NCI-H1694 (cell line): Measurements from ENCODE around the gene CLEC7A.

Source experiments
- DNase-seq: peaks from one replicate; lab custom pipeline; 2025; lab: John Stamatoyannopoulos, UW

The CLEC7A gene

DNA sequence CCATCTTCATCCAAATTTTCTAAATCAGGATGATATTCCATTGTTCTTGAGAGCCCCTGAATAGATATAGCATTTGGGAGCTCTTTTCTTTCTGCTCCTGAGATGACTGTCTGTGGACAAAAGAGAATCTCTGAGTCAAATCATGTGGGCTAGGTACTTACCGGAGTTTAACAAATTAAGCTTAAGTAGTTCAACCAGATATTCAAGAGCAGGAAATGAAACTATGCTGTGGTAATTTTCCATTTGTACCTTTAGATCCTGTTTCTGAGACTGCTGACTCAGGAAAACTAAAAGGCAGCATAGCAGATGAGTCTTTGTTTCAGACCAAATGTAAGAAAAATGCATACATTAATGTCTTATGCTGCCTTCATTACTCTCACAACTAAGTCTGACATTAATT is at the start of gene CLEC7A:
TSS of gene CLEC7A (minus strand) at position 158 of the 400 bp plus-strand sequence. CDS start at position 41, 117 bp downstream.
- no peak for DNase-seq

GRCh38 chr12:10179776-10180181 is 49.8 kb upstream of the CLEC7A start:
- DNase-seq: no peak

- DNase-seq: no peak
These were observed 48.8 kb upstream of the CLEC7A start, which contains the start of gene TMEM52B for GRCh38 chr12:10178821-10179220. TSS of gene TMEM52B (plus strand) at chr12:10179032. CDS start at chr12:10179575, 543 bp downstream.

DNA sequence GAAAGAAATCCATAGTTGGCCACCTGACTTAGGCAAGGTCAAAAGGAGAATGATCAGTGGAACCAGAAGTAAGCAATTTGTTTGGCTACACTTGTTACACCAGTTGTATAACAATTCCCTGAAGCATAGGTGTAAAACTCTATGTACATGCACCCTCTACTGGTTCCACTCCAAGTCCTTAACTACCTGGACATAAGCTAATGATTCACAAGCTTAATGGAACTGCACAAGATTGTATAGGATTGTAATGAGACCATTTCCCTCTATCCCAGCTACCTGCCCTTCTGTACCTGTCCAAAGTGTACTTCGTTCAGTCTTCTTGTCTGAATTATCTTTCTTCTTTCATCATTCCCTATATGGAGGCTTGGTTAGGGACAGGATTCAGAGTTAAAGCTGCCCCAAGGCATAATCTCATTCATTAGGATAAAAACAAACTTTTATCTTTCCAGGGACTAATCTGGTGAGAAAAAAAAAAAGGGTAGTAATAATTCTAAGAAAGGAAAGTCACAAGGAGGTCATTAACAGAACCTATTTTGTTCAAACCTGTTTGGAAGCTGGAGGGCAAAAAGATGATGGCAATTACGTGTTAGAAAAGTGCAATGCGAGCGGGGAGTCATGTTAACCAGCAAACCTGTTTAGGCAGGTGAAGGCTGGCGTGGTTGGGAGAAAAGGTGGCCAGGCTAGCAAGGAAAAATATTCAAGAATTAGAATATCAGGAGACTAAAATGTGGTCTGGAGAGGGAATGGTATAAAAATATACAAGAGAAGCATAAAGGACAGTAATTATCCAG is 46.0 kb upstream of the CLEC7A start:
- DNase-seq: no peak

DNA sequence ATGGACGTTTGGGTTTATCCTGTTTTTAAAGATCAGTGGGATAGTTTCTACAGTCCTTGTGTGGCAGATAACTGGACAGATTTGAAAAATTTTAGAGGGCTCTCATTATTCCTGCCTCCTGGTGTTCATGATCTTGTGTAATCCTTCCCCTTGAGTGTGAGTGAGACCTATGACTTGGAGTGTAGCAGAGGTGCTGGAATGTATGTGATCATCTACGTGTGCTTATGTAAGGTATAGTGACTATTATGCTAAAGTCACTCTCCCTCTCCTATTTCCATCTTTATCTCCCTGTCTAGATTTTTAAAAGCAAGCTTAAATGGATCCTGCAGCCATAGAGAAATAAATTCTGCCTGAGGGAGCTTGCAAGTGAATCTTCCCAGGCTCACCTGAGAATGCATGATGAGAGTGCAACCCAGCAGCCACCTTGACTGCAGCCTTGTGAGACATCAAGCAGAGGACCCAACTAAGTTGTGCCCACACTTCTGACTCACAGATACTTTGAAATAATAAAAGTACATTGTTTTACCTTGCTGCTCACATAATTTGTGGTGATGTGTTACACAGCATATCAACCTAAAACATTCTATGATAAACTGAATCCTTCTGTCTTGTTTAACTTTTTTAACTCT is 45.1 kb upstream of the CLEC7A start:
- DNase-seq: no peak

- no peak for DNase-seq
These were observed 42.2 kb upstream of the CLEC7A start, which contains the start of gene OLR1 for GRCh38 chr12:10171973-10172728. TSS of gene OLR1 (minus strand) at chr12:10172132. CDS start at chr12:10172077, 55 bp downstream.

- DNase-seq: no peak
These were observed 40.2 kb upstream of the CLEC7A start for GRCh38 chr12:10170216-10170615.

GRCh38 chr12:10169104-10169503 is 39.1 kb upstream of the CLEC7A start:
- no peak for DNase-seq

- no peak for DNase-seq
These were observed 37.6 kb upstream of the CLEC7A start for GRCh38 chr12:10167599-10167998.

DNA sequence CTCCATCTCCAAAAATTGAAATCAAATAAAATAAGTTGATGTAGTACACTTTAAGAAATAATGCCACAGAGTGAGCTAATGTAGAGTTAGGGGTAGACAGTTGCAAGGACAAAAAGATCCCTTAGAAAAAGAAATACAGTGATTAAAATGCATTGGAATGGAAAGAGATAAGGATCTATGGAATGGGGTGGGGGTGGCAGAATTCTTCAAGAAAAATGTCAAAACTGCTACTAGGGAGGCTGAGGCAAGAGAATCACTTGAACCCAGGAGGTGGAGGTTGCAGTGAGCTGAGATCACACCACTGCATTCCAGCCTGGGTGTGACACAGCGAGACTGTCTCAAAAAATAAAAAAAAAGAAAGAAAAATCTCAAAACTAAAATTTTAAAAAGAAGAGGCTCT is 35.4 kb upstream of the CLEC7A start:
- no peak for DNase-seq

DNA sequence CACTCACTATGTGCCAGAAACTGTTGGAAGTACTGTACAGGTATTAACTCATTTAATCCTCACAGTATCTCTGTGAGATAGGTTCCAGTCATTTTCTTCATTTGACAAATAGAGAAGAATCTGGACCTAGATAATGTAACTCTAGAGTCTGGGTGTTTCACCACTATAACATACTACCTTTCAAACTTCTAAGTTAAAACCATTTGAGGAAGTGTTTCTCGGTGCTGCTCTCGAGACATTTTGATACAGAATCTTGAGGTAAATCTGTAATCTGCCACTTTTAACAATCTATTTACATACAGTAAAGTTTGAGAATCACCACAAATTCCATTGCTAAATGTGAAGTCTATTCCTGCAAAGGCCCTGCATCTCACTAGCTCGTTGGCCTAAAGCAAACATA is 33.1 kb upstream of the CLEC7A start:
- DNase-seq: no peak

GRCh38 chr12:10160617-10161385 is 30.8 kb upstream of the CLEC7A start:
- no peak for DNase-seq

DNA sequence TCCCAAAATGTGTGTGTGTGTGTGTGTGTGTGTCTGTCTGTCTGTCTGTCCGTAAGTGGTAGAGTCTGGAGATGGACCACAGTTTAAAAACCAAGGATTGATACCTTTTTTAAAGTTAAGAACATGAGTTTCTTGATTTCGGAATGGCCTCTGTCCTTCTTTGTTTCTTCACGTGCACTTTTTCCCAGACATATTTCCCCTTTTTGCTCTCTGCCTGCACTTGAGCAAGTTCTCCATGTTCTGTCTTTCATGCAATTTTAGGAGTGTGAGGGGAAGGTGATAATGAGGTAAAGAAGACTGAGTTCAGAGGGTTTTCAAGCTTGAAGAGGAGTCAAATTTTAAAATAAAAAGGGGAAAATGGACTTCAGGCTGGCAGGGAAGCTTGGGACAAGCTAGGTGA is 29.3 kb upstream of the CLEC7A start:
- DNase-seq: no peak

DNA sequence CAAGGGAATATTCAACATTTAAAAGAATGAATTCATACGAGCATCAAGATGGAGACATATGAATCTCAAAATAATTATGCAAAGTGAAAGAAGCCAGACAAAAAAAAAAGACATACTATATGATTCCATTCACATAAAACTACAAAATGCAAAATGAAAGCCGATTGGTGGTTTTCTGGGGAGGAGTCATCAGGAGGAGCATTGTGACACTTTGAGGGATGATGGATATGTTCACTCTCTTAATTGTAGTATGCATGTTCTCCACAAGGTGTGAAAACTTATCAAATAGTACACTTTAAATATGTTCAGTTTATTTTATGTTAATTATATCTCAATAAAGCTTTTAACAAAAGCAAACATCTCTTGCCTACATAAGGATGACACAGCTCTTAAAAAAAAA is 28.4 kb upstream of the CLEC7A start:
- DNase-seq: no peak

DNA sequence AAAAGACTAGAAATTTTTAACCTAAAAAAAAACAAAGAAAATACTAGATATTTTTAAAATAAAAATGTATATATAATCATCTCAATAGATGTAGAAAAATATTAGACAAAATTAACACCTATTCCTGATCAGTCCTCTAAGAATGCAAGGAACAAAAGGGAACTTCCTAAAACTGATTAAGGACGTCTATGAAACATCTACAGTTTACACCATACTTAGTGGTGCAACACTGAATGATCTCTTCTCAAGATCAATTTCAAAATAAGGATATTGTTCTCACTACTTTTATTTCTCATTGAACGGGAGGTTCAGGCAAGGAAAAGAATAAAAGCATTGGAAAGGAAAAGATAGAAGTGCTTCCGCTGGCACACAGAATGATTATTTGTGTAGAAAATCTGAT is 26.0 kb upstream of the CLEC7A start:
- no peak for DNase-seq

- DNase-seq: no peak
These were observed 24.1 kb upstream of the CLEC7A start for GRCh38 chr12:10154145-10154496.

DNA sequence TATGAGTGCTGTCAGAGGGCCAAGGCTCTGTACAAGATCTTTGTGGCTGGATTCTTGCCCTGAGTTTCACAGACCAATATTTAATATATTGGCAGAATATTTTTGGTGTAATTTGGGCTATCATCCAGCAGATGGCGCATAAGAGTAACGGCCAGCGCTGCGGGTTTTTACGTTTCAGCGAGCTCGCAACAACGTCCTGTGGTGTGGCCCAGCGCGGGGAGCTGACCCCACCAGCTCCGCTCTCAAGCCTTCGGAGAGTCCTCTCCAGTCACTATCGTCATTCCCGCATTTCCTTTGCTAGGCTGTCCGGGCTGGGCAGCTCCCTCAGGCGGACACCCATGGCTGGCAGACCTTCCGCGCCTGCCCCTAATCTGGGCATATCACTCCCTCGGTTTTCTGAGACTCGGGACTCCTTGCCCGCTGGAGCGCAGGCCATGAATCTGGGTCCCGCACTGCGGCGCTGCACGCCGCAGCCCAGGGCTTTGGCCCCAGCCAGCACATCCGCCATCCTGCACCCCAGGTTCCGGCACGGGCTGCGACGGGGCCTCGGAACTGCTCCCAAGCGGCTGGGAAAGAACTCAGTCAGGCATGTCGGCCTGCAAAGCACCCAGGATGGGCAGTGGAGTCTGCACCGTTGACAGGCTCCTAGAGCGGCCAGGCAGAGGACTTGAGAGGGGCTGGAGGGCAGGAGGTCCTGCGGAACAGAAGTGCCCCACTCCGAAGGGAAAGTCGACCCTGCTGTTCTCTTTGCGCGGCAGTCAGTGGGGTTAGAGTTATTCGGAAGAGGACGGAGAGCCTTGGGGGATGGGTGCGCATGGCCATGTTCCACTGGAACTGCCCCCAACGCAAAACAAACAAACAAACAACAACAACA is 23.5 kb upstream of the CLEC7A start:
- DNase-seq: peak; percentile 36

GRCh38 chr12:10151621-10152020 is 21.6 kb upstream of the CLEC7A start:
- no peak for DNase-seq

- DNase-seq: no peak
These were observed 17.9 kb upstream of the CLEC7A start for GRCh38 chr12:10147714-10148403.

DNA sequence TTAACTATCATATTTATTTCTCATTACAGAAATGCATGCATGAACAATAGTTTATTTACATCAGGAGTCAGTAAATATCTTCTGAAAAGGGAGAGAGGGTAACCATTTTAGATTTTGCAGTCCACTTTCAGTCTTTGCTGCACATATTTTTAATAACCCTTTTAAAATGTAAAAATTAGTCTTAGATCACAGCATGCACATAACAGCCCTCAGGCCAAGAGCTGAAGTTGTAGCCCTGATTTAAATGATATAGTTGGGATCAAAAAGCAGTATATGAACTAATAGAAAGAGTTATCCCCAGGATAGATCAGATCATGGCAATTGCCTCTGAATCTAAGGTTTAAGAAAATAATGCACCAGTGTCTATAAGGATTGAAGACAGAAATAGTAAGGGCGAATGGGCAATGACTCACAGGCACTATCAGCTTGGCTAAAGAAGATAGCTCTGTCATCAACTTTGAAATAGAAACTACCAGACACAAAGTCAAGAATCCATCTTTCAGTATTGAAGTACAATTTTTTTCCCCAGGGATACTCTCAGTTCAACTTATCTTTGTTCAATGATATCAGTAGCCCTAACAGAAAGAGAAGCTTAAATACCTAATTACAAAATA is 13.1 kb upstream of the CLEC7A start:
- DNase-seq: no peak
